GM21367 (cell line): Measurements from ENCODE around the gene STYXL2.

ENCODE experiments used
- ATAC-seq: cut with Tn5 transposase; IDR thresholded peaks from one replicate; pipeline ENCODE4 v1.9.1; 2021; ENCODE audit not compliant: unreplicated experiment

The STYXL2 gene

GRCh38 chr1:167093846-167094516, at the start of gene STYXL2:
STYXL2 (plus strand) TSS chr1:167094075; CDS start chr1:167094850, 775 bp downstream.
- ATAC-seq = no peak

- no peak for ATAC-seq
Measured at GRCh38 chr1:167051907-167052306, 42.0 kb upstream of the STYXL2 start.

GRCh38 chr1:167052389-167052788, 41.5 kb upstream of the STYXL2 start:
- no peak for ATAC-seq

- no peak for ATAC-seq
Measured at GRCh38 chr1:167054531-167054930, 39.3 kb upstream of the STYXL2 start.

GRCh38 chr1:167054946-167055630, 38.8 kb upstream of the STYXL2 start:
- ATAC-seq = no peak

- no peak for ATAC-seq
Measured at GRCh38 chr1:167056529-167057231, 37.2 kb upstream of the STYXL2 start.

- peak; percentile 75 for ATAC-seq
Measured at GRCh38 chr1:167057241-167057688, 36.6 kb upstream of the STYXL2 start.

GRCh38 chr1:167059045-167059808, 34.6 kb upstream of the STYXL2 start:
- ATAC-seq = no peak

- ATAC-seq = no peak
Measured at GRCh38 chr1:167059809-167060107, 34.1 kb upstream of the STYXL2 start.

- no peak for ATAC-seq
Measured at GRCh38 chr1:167060141-167061072, 33.5 kb upstream of the STYXL2 start.

GRCh38 chr1:167061073-167061464, 32.8 kb upstream of the STYXL2 start:
- ATAC-seq = no peak

GRCh38 chr1:167064621-167065020, 29.3 kb upstream of the STYXL2 start:
- no peak for ATAC-seq

GRCh38 chr1:167065471-167065870, 28.4 kb upstream of the STYXL2 start:
- no peak for ATAC-seq

GRCh38 chr1:167066333-167067122, 27.3 kb upstream of the STYXL2 start:
- ATAC-seq = peak; percentile 79

GRCh38 chr1:167067904-167068303, 26.0 kb upstream of the STYXL2 start:
- ATAC-seq = no peak

- ATAC-seq = no peak
Measured at GRCh38 chr1:167068761-167069160, 25.1 kb upstream of the STYXL2 start.

GRCh38 chr1:167071286-167071685, 22.6 kb upstream of the STYXL2 start:
- no peak for ATAC-seq

GRCh38 chr1:167076136-167076710, 17.7 kb upstream of the STYXL2 start:
- ATAC-seq = no peak
